ENCODE measurements around the gene CALML6.
A peak's percentile ranks its signal among the peaks of the same experiment; 100 is the strongest.

CALML6 gene

DNA sequence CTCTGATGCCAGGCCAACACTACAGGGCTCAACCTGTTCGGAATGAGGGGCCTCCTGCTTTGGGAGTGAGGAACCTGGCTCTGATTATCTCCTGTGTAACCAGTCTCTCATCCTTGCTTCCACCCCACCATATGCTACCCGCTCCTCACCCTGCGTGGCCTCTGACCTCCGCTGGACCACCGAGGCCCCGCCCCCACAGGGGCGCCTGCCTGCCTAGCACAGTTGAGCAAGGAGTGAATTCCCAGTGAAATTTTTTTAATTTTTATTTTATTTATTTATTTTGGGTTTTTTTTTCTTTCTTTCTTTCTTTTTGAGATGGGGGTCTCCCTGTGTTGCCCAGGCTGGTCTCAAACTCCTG, 22.3 kb upstream of the CALML6 start:
- no peak for DNase-seq

GRCh38 chr1:1893291-1893985, 21.6 kb upstream of the CALML6 start:
- no peak for DNase-seq

- no peak for DNase-seq
Observed at GRCh38 chr1:1893997-1894353, 21.1 kb upstream of the CALML6 start.

- DNase-seq, result no peak
Observed at GRCh38 chr1:1894354-1895059, 20.6 kb upstream of the CALML6 start.

- DNase-seq, result no peak
Observed at GRCh38 chr1:1895060-1895418, 20.0 kb upstream of the CALML6 start.

DNA sequence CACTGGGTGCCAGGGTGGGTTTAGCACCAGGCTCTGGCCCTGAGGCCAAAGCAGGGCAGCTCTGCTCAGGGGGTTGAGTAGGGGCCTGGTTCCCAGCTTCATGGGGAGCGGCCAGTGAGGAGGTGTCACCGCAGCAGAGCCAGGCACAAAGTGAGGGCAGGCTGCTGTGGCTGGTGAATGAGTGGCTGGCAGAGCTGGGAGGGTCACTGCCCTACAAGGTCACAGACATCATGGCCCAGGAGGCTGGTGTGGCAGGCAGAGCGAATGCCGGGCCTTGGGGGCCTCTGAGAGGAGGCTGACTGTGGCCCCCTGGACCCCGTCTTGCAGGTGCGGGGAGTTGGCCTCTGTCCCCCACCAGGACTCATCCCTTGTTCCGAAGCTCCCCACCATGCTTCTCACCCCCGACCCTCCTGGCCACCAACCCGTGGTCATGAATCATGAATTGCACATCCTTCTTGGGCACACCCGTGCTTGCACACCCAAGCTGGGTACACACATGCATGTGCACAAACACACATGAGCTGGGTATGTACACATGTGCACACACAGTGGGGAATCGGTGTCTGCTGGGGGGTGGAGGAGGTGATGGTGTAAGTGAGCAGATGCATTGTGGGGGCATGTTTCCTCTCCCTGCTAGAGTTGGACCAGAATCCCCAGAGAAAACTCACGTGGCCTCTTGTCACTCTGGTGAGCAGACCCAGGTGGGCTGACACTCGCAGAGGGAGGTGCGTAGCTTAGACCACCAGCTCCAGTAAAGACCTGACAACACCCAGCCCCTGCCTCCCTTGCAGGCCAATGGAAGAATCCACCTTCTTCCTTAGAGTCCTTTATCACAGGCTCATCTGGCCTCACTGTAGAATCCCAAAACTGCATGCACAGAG, 19.4 kb upstream of the CALML6 start:
- no peak for DNase-seq

DNA sequence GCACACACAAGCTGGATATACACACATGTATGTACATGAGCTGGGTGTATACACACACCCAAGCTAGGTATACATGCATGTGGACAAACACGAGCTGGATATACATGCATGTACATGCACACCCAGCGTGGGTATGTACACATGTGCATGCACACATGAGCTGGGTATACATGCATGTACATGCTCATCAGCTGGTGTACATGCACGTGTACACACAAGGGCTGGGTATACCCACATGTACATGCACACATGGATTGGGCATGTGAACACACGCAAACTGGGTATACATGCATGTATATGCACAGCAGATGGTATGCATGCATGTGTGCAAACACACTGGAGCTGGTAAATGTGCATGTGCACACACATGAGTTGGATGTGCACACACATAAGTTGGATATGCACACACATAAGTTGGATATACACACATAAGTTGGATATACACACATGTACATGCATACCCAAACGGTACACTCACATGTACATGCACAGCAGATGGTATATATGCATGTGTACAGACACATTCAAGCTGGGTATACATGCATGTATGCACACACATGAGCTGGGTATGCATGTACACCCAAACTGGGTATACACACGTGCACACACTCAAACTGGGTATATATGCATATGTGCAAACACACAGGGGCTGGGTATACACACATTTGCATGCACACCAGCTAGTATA, 16.7 kb upstream of the CALML6 start:
- DNase-seq, result no peak

- DNase-seq, result no peak
Observed at GRCh38 chr1:1899266-1899966, 15.6 kb upstream of the CALML6 start.

DNA sequence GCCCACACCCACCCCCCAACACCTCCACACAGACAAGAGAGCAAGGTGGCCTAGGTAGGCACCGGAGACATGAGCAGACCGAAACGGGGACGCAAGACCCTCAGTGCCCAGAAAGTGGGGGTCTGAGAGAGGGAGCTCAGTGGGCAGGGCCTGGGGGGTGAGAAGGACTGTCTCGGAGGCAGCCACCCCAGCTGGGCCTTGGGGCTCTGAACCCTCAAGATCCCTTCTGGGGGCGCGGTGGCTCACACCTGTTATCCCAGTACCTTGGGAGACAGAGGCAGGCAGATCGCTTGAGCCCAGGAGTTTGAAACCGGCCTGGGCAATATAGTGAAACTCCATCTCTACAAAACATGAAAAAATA, 15.1 kb upstream of the CALML6 start:
- no peak for DNase-seq

- no peak for DNase-seq
Observed at GRCh38 chr1:1900883-1901640, 14.0 kb upstream of the CALML6 start.

- no peak for DNase-seq
Observed at GRCh38 chr1:1901641-1902294, 13.3 kb upstream of the CALML6 start.

DNA sequence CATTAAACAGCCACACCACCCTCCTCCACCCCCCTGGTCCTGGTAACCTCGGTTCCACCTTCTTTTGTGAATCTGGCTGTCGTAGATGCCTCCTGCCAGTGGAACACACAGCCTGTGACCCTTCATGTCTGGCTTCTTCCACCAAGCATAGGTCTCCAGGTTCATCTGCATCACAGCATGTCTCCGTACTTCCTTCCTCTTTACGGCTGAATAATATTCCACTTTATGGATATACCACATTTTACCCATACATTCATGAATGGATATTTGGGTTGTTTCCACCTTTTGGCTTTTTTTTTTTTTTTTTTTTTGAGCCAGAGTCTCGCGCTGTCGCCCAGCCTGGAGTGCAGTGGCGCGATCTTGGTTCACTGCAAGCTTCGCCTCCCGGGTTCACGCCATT, 11.8 kb upstream of the CALML6 start:
- DNase-seq, result no peak

DNA sequence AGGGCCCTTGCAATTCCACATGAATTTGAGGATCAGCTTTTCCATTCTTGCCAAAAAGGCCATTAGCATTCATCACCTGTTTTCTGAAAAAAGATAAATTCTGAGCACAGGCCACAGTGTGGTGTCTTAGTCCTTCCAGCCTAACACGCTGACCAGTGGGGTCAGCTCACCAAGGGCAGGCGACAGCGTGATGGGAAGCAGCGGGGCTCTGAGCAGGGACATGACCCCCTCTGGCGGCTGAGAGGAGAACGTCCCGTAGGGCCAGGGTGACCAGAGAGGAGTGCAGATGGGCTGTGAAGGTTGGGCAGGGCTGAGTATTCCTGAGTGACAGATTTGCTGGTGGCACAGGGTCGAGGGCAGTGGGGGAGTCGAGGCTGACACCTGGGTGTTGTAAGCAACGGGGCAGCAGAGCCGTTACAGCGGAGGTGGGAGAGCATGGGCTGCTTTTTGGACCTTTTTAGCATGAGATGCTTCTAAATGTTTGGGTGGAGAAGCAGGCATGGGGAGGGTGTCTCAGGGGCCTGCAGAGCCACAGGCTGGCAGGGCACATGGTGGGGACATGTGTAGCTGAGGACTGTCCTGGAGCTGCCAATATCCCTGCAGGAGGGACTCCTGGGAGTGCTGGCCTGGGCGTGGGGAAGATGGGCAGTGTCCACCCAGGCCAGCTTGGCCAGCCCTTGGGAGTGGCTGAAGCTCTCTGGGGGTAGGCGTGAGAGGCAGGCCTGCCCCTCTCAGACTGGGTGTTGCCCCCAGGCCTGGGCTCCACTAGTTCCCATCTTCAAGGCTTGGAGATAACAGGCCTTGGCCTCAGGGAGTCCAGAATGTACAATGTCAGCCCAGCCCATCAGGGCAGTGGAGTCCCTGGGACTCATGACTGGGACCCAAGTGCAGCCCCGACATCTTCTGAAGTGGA, 8.6 kb upstream of the CALML6 start:
- DNase-seq, result peak; percentile 36 to 42

DNA sequence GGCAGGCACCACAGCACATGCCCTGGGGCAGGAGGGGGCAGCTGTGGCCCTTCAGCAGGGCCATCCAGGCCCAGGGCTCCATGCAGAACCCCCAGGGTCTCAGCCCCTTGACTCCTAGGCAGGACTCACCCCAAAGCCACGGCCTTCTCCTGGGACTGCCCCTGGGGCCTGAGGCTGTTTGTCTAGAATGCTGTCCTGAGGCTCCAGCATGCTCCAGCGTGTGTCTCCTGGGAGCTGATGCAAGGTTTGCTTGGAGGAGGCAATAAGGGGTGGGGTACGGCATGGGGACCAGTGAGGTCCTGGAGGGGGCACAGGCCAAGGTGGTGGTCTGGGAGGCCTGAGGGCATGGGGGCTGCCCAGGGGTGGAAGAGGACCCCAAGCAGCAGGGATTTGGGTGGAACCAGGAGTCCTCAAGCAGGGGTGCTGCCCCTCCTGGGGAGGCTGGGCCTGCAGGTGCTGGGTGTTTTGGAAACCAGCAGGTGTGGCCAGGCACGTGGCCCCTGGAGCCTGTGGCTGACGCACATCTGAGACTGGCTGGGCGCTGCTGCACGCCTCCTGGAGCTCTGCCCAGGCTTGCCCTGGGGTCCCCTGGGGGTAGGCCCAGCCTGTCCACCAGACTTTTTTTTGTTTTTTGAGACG, 7.8 kb upstream of the CALML6 start:
- peak in 1 of 2 experiments; percentile 20 for DNase-seq

- DNase-seq, result no peak
Observed at GRCh38 chr1:1908506-1908791, 6.6 kb upstream of the CALML6 start.

DNA sequence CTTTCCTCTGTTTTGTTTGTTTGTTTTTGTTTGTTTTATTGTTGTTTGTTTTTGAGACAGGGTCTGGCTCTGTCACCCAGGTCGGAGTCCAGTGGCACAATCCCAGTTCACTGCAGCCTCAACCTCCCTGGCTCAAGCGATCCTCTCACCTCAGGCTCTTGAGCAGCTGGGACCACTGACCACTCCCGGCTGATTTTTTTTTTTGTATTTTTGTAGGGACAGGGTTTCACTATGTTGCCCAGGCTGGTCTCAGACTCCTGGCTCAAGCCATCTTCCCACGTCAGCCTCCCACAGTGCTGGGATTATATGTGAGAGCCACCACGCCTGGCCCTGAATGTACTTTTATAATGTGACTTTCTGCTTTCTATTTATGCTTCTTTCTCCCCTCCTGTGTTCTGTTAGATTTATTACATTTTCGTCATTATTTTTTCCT, 5.0 kb upstream of the CALML6 start:
- DNase-seq, result no peak

GRCh38 chr1:1910651-1911331, 4.3 kb upstream of the CALML6 start:
- no peak for DNase-seq

DNA sequence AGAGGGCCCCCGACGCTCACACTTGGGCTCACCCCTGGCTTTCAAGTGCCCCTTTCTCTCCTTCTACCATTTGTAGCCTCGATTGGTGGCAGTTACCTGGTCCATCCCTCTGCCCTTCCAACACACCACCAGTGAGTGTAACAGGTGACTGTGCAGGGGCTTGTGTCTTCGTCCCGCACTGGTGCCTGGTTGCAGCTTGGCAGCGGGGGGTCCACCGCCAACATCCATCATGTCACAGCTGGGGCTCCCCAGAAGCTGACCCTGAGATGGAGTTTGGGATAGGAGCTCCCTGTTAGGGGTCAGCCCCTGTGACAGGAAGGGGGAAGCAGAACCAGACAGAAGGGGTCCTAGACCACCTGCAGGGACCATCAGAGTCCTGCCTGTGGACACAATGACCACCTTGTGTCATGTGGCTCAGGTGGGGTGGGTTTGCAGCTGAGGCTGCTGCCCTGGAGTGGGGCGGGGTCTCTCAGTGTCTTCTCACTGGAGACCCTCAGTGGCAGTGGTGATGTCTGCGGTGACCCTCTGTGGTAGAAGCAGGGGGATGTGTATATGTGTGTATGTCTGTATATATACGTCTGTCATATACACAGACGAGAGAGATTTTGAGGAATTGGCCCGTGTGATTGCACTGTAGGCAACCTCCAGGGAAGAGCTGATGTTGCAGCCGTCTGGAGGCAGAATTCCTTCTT, 3.6 kb upstream of the CALML6 start:
- DNase-seq, result no peak

Measured in NCI-H2081 (cell line).